Adipocyte (in vitro differentiated cells): ENCODE results near the gene SEMA4A.
A peak's percentile ranks its signal among the peaks of the same experiment; 100 is the strongest.

Experiments used
- DNase-seq: peaks from one replicate; pipeline ENCODE4 v3.0.0-alpha.2; 2015; ENCODE audit warnings: low read depth
- H3K27me3 ChIP-seq: replicated peaks from 2 replicates; pipeline ENCODE4 v1.7.0; 2013; ENCODE audit warnings: mild to moderate bottlenecking, low read length, moderate library complexity; ENCODE audit not compliant: control insufficient read depth, insufficient read depth
- H3K36me3 ChIP-seq: 2 replicates; pipeline ENCODE4 v1.7.0; 2013; ENCODE audit warnings: low read length, mild to moderate bottlenecking, moderate library complexity; ENCODE audit not compliant: control insufficient read depth, insufficient read depth, severe bottlenecking
- H3K4me1 ChIP-seq: 2 replicates; pipeline ENCODE4 v1.7.0; 2013; ENCODE audit warnings: mild to moderate bottlenecking, low read length, moderate library complexity; ENCODE audit not compliant: control insufficient read depth, insufficient read depth
- H3K4me3 ChIP-seq: 2 replicates; pipeline ENCODE4 v1.7.0; 2013; ENCODE audit warnings: mild to moderate bottlenecking, low read length, moderate library complexity
- H3K9ac ChIP-seq: 2 replicates; pipeline ENCODE4 v1.7.0; 2013; ENCODE audit warnings: mild to moderate bottlenecking, low read length, moderate library complexity
- H3K9me3 ChIP-seq: 2 replicates; pipeline ENCODE4 v1.7.0; 2013; ENCODE audit warnings: mild to moderate bottlenecking, low read length, moderate library complexity; ENCODE audit not compliant: control insufficient read depth

Gene SEMA4A

DNA sequence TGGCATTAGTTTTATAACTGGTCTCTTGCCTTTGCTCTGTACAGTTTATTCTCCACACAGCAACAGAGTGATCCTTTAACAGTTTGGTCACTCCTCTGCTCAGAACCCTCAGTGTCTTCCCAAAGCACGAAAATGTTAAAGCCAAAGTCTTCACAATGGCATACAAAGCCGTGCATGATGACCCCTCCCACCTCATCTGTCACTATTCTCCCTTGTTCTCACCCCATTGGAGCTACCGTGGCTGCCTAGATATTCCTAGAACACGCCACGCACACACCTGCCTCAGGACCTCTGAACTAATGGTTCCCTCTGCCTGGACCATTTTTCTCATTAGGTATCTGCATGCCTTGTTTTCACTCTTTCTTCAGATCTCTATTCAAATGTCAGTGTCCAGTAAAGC lies 8.6 kb upstream of the SEMA4A start:
- no peak for DNase-seq
- no peaks in the 10 kb centered on the region for H3K27me3 ChIP-seq
- H3K4me3 ChIP-seq: no peak overlapping the region
- peaks cover 16% of the 10 kb centered on the region for H3K36me3 ChIP-seq
- H3K9ac ChIP-seq: no peak overlapping the region
- H3K4me1 ChIP-seq: peaks cover 25% of the 10 kb centered on the region
- no peaks in the 10 kb centered on the region for H3K9me3 ChIP-seq

DNA sequence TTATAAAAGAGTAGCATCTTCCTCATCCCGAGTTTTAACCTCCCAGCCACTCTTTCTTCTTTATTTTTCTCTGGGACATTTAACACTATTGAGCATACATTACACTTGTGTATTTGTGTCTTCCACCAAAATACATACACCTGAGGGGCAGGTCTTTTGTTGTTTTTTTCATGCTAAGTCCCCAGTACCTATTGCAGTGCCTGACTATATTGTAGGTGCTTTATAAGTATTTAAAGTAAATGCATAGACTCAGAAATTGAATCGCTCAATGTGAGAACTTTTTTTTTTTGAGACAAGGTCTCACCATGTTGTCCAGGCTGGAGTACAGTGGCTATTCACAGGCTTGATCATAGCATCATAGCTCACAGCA lies 7.8 kb upstream of the SEMA4A start:
- no peak for DNase-seq
- H3K27me3 ChIP-seq: no peaks in the 10 kb centered on the region
- H3K4me3 ChIP-seq: no peak overlapping the region
- H3K9ac ChIP-seq: no peak overlapping the region
- peaks cover 22% of the 10 kb centered on the region for H3K4me1 ChIP-seq
- peaks cover 7% of the 10 kb centered on the region for H3K36me3 ChIP-seq
- no peaks in the 10 kb centered on the region for H3K9me3 ChIP-seq

DNA sequence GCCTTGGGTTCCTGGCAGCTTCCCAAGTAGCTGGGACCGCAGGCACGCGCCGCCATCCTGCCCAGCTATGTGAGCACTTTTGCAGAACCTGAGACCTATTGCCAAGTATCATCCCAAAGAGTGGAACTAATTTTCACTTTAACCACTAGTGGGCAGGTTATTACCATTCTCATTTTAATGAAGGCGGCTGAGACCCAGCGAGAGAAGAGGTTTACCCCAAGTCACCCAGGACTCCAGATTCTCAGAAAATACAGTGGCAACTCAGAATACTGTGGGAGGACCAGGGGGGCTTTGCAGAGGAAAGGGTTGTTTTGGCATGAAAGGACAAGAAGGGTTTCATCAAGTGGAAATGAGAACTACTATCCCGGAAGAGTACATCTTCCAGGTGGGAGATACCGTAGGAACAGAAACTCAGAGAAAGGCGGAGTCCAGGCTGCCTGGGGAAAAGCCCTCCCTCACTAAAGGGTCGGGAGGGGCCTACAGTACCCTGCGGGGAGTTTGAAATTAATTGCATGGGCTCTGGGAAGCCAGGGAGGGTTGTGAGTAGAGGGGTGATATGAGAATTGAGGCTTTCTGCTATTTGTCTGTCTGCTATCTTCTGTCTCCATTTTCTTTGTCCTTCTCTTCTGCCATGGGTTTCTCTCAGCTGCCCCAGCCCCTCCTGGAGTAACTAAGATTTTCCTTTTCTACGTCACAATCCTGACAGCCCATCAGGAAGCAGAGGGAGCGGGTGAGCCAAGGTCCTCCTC lies 7.2 kb upstream of the SEMA4A start:
- H3K4me3 ChIP-seq: no peak overlapping the region
- peaks cover 25% of the 10 kb centered on the region for H3K4me1 ChIP-seq
- peak overlapping the region; percentile 61 for H3K9ac ChIP-seq
- H3K9me3 ChIP-seq: no peaks in the 10 kb centered on the region
- H3K27me3 ChIP-seq: no peaks in the 10 kb centered on the region
- DNase-seq: peak; percentile 85
- H3K36me3 ChIP-seq: peaks cover 4% of the 10 kb centered on the region

DNA sequence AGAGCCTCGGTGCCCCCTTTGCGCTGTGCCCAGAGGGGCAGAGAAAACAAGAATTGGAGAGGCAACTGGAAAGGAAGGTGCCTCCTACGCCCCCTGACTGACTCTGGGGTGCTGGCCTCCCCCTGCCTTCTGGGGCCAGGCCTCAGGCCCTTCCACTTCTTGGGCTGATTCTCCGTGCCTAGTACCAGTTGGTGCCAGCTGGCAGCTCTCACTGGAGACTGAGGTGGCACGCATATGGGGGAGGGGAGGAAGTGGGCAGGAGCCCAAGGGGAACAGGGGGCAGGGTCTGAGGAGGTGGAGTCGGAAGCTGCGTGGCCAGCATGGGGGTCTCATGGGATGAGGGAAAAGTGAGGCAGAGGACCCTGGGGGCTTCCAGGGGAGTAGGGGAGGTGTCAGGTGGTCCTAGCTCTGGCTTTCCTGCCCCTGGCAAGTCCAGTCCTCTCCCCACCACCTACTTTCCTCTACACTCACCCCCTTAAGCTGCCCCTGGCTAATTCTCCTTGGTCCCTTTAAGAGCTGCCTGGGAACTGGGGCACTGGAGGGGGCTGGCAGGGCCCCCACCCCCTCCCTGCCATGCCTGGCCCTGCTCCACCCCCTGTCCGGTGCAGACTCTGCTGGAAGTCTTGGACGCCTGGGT lies 6.5 kb upstream of the SEMA4A start:
- H3K27me3 ChIP-seq: no peaks in the 10 kb centered on the region
- peak overlapping the region; percentile 61 for H3K9ac ChIP-seq
- peaks cover 28% of the 10 kb centered on the region for H3K4me1 ChIP-seq
- H3K4me3 ChIP-seq: no peak overlapping the region
- H3K36me3 ChIP-seq: no peaks in the 10 kb centered on the region
- no peaks in the 10 kb centered on the region for H3K9me3 ChIP-seq
- peak; percentile 39 for DNase-seq

DNA sequence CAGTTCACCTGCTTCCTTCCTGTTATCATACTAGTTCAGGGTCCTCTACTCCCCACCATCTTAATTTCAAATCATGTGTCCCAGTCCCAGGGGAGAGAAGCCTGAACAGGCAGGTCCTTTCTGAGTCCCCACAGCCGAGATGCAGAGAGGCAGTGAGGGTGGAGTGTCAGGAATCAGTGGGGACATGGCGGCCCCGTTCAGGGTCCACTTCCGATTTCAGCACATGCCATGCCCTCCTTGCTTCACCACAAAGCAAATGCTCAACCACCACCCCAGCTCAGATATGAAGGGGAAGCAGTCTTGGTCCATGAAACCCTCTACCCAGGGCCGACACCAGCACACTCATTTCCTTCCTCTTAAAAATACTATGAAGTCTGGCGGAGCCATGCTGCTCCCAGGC lies 5.2 kb upstream of the SEMA4A start:
- no peaks in the 10 kb centered on the region for H3K36me3 ChIP-seq
- no peak overlapping the region for H3K9ac ChIP-seq
- peaks cover 28% of the 10 kb centered on the region for H3K4me1 ChIP-seq
- H3K4me3 ChIP-seq: no peak overlapping the region
- no peaks in the 10 kb centered on the region for H3K9me3 ChIP-seq
- H3K27me3 ChIP-seq: no peaks in the 10 kb centered on the region
- DNase-seq: no peak

DNA sequence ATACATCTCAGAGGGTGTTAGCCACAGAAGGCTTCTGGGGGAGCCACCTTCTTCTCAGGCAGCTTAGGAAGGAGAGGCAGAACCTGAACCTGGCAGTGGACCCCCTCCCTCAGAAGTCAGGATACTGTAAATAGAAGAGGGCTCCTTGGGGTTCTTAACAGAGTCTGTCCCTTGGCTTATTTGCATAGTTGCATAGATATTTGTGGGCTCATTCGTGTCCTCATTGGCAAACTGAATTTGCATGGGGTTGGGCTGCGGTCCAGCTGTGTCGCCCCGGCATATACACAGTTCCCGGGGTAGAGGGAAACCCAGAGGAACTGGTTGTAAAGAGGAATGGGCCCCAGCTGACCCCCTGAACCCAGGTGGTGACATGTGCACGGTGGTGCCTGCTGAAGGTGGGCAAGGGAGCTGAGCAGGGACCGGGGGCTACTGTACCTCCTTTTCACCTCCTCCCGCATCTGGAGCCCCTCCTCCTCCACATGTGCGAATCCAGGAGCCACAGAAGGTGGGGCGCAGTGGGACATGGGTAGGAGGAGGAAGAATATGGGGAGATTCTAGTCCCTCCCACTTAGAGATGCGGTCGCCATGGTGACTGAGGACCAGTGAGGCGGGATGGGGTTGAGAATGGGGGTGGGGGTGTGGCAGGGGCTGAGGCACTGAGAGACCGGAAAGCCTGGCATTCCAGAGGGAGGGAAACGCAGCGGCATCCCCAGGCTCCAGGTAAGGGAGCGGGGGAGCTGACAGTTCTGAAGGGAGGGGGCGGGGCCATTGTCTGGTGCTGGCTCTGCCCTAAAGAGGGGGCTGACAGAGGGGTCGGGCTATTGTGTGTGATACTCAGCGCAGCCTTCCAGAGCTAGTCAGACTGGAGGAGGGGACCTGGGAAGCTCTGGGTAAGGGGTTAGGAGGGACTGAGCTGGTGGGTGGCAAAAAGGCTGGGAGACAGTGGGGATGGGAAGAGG lies 3.7 kb upstream of the SEMA4A start:
- H3K4me1 ChIP-seq: peaks cover 28% of the 10 kb centered on the region
- DNase-seq: no peak
- H3K4me3 ChIP-seq: no peak overlapping the region
- H3K36me3 ChIP-seq: no peaks in the 10 kb centered on the region
- H3K9ac ChIP-seq: no peak overlapping the region
- H3K9me3 ChIP-seq: no peaks in the 10 kb centered on the region
- no peaks in the 10 kb centered on the region for H3K27me3 ChIP-seq

DNA sequence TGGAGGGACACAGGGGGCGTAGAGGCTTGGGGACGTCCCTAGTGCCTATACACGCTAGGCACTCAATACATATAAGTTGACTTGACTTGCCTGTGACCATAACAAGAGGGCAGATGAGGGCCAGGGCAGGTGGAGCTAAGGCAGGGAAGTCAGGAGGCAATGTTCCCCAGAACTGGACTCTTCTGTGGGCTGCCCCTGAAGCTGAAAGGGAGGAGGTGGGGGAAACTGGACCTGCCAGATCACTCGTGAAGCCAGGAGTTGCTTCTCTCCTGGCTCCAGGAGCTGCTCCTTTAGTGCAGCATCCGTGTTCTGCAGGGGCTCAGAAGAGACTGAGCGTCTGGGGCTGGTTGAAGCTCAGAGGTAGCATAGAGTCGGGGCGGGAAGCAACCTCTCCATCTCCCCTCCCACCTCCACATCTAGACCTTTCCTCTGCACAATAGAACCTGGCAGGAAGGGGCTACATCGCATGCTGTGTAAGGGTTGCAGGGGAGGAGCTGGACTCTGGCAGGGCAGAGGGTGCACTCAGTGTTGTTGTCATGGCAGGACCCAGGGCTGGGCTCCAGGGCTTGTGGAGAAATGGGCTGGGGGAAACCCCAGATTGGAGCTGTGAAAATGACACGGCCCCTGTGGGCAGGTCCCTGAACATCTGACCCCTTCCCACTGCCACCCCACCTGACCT lies 2.9 kb upstream of the SEMA4A start:
- Histone ChIP-seq H3K4me1 (peaks cover 27% of the 10 kb centered on the region), H3K9ac (no peak overlapping the region), H3K9me3 (no peaks in the 10 kb centered on the region), H3K27me3 (no peaks in the 10 kb centered on the region), H3K4me3 (no peak overlapping the region), H3K36me3 (no peaks in the 10 kb centered on the region)
- DNase-seq: no peak

DNA sequence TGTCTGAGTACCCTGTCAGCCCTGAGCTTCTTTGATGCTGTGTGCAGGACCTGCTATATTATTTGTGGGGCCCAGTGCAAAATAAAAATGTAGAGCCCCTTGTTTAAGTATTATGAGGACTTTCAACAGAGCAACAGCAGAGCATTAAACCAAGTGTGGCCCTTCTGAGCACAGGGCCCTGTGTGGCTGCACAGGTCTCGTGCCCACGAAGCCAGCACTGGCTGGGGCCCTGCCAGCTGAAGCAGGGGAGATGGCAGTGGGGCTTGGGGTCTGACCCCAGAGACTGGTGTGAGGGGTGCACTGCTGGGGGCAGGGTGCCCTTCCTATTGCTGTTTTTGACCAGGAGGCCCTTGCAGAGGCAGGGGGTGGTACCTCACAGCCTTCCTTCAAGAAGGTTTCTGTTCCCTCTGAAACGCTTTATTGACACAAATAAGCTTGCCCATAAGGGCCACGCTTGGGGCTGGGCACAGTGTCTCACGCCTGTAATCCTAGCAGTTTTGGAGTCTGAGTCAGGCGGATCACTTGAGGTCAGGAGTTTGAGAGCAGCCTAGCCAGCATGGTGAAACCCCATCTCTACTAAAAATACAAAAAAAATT lies 2.2 kb upstream of the SEMA4A start:
- peak; percentile 58 for DNase-seq
- H3K4me1 ChIP-seq: peaks cover 19% of the 10 kb centered on the region
- H3K36me3 ChIP-seq: no peaks in the 10 kb centered on the region
- H3K9me3 ChIP-seq: no peaks in the 10 kb centered on the region
- no peak overlapping the region for H3K4me3 ChIP-seq
- H3K27me3 ChIP-seq: no peaks in the 10 kb centered on the region
- H3K9ac ChIP-seq: no peak overlapping the region

DNA sequence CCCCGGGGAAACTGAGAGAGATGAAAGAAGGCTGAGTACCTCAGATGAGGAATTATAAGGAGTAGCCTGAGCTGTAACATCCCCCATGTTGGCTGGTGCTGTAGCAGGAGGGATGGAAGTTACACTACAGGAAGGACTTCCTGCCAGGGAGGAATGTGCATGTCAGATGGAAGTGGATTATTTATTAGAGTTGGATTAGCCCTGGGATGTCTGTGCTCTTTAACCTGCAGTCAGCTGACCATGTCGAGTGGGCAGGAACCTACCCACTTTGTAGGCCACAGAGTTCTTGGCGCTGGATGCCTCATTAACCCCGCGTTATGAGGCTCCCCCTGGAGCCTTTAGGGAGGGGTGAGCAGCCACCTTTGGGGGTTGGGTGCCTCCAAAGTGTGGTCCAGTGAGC lies 757 bp upstream of the SEMA4A start:
- H3K4me3 ChIP-seq: no peak overlapping the region
- H3K27me3 ChIP-seq: no peaks in the 10 kb centered on the region
- H3K9me3 ChIP-seq: no peaks in the 10 kb centered on the region
- peaks cover 10% of the 10 kb centered on the region for H3K4me1 ChIP-seq
- H3K36me3 ChIP-seq: no peaks in the 10 kb centered on the region
- no peak overlapping the region for H3K9ac ChIP-seq
- DNase-seq: no peak

DNA sequence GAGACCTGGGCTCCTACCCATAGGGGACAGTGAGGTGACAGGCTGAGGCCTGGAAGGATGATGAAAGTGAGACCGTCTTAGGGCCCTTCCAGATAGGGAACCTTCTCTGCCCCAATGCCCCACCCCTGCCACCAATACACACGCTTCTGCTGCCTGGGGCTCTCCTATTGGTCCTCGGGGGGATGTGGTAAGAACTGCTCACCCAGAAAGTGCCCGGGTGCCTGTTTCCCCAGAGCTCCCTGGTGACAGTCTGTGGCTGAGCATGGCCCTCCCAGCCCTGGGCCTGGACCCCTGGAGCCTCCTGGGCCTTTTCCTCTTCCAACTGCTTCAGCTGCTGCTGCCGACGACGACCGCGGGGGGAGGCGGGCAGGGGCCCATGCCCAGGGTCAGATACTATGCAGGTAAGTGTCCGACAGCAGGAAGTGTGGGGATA lies 948 bp downstream of the SEMA4A start:
- Histone ChIP-seq H3K27me3 (no peaks in the 10 kb centered on the region), H3K4me1 (peaks cover 10% of the 10 kb centered on the region), H3K9me3 (no peaks in the 10 kb centered on the region), H3K36me3 (no peaks in the 10 kb centered on the region), H3K4me3 (no peak overlapping the region), H3K9ac (no peak overlapping the region)
- DNase-seq: no peak
